ENCODE measurements around the gene ISM2.

The ISM2 gene

DNA sequence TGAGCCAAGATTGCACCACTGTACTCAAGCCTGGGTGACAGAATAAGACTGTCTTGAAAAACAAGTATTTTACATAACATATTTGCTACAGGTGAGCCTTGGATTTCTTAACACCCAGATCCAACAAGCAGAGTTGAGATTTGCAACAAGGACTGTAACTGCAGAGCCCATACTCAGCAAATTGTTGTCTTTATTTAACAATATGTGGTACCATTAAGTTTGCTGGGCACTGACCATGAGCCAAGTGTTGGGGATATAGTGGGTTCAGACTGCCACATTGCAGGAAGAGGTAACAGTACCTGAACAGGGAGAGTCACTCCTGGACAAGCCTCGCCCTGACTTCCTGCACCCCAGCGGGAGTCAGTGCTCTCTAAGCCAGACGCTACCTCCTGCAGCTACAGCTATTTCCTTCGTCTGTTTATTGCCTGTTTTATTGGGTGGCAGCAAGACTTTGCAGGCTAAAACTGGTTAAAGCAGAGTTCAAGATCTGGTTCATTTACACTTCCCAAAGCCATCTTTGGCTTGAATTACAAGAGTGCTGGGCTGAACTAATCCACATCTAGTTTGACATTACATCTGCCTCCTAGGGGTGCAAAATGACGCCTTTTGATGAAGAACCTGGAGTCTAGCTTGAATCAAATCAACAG is 28.3 kb downstream of the ISM2 start:
- peak; percentile 15 for DNase-seq (ENCODE audit: low read depth)
- H3K4me3 ChIP-seq (ENCODE audit: low read length), result no peak overlapping the region
- TF ChIP-seq, protein P1, sequence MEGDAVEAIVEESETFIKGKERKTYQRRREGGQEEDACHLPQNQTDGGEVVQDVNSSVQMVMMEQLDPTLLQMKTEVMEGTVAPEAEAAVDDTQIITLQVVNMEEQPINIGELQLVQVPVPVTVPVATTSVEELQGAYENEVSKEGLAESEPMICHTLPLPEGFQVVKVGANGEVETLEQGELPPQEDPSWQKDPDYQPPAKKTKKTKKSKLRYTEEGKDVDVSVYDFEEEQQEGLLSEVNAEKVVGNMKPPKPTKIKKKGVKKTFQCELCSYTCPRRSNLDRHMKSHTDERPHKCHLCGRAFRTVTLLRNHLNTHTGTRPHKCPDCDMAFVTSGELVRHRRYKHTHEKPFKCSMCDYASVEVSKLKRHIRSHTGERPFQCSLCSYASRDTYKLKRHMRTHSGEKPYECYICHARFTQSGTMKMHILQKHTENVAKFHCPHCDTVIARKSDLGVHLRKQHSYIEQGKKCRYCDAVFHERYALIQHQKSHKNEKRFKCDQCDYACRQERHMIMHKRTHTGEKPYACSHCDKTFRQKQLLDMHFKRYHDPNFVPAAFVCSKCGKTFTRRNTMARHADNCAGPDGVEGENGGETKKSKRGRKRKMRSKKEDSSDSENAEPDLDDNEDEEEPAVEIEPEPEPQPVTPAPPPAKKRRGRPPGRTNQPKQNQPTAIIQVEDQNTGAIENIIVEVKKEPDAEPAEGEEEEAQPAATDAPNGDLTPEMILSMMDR (IDR thresholded peaks at IDR 0.05; ENCODE audit: insufficient read depth, low read depth, low read length, missing control alignments), result no peak

DNA sequence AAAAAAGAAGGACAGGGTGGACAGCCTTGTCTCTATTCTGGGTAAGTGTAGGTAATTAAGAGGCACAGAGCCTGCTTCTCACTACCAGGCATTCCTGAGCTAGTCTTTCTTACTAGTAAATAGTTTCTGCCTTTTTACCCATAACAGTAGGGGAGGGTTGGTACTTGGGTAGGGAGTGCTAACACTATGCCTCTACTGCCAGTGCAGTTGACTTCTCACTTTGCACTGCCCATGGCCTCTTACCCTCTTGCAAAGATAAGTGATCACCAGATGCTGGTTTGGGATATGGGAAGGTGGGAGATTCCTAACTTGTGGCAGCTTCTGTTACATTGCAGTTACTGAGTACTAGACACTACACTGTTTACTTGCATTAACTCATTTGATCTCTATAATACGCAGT is 29.1 kb downstream of the ISM2 start:
- no peak overlapping the region for H3K4me3 ChIP-seq (ENCODE audit: low read length)
- DNase-seq (ENCODE audit: low read depth), result no peak
- TF ChIP-seq, protein P1 (IDR thresholded peaks at IDR 0.05; ENCODE audit: insufficient read depth, low read depth, low read length, missing control alignments), result no peak

DNA sequence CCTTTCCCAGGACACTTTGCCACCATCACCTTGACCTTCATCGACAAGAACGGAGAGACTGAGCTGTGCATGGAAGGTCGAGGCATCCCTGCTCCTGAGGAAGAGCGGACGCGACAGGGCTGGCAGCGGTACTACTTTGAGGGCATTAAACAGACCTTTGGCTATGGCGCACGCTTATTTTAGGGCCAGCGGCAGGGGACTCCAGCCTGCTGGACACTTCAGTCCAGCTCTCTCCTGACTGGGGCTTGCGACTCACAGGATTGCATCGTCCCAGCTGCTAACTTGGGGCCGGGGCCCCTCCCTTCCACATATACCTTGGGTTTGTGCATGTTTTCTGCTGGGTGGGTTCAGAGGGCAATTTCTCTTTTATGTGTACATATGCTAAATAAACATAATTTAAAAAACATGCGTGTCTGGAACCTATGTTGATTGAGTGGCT is 29.5 kb downstream of the ISM2 start:
- no peak for DNase-seq (ENCODE audit: low read depth)
- no peak overlapping the region for H3K4me3 ChIP-seq (ENCODE audit: low read length)
- TF ChIP-seq, protein P1 (IDR thresholded peaks at IDR 0.05; ENCODE audit: insufficient read depth, low read depth, low read length, missing control alignments), result no peak

DNA sequence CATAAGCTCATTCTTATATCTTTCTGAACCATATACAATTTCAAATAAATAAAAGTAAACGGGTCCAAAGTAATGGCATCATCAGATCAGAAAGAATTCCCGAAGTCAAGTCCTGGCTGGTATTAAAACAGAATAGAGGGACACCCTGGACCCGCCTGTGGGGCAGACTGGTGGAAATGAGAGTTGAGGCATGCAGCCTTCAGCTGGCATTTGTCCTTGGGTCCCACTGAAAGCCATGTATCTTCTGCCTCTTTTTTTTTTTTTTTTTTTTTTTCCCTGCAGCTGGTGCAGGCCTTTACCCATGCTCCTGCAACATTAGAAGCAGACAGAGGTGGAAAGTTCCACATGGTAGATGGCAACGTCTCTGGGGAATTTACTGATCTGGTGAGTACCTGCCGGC is 30.8 kb downstream of the ISM2 start:
- H3K4me3 ChIP-seq (ENCODE audit: low read length), result no peak overlapping the region
- no peak for DNase-seq (ENCODE audit: low read depth)
- TF ChIP-seq, protein P1 (IDR thresholded peaks at IDR 0.05; ENCODE audit: insufficient read depth, low read depth, low read length, missing control alignments), result no peak

DNA sequence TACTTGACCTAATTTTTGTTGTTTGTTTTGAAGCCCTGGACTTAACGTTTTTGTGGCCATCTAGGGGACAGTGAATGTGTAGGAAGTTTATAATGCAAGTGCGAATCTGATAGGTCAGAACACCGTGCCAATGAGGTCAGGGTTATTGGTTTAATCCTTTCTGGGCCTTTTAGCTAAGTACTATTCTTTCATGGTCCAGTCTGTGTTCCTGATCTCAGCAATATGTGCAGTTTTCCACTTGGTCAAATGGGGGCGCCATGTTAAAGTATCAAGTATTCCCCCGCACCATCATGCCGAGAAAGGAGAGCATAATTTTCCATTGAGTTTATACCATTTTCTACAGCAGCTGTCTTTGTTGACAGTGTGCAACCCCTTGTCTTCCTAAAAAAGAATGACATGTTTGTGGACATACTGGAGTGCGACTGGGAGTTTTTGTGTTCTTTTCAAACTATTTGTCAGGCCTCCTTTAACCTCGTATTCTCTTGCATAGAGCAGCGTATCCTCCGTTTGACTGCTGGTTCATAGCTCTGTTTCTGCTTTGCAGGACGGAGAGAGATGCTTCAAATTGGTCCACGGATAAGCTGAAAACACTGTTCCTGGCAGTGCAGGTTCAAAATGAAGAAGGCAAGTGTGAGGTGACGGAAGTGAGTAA is 39.4 kb downstream of the ISM2 start:
- DNase-seq (ENCODE audit: low read depth), result peak; percentile 80
- peak overlapping the region; percentile 98 for H3K4me3 ChIP-seq (ENCODE audit: low read length)
- TF ChIP-seq, protein P1 (IDR thresholded peaks at IDR 0.05; ENCODE audit: insufficient read depth, low read depth, low read length, missing control alignments), result peak; percentile 78

DNA sequence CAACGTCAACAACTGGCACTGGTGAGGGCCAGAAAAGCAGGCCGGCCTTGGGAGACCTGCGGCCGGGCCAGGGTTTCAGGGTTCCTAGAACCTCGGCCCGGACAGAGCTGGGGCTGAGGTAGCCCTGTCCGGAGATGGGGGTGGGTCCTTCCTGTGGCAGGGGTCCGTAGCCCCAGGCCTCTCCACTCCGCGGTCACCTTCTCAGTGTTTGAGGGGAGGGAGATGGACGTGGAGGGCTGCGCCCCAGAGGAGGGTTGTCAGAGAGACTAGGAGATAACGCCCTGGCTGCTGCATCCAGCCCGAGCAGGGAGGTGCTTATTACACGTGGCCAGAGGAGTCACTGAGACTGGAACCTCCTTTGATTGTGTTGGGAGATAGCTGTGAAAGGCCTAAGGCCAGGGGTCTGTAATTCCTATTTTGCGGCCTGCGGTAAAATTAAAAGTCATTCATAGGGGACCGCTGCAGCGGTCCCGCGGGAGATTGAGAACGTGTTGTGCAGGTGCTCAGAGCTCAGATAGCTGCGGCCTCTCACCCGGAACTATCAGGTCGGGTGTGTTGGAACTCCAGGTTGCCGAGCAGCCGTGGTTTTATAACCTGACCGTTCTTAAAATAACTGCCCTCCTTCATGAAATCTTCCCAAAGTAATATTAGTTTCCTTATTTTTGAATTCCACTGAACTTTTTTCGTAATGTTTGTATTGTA is 40.2 kb downstream of the ISM2 start:
- H3K4me3 ChIP-seq (ENCODE audit: low read length), result peak overlapping the region; percentile 98
- TF ChIP-seq, protein P1 (IDR thresholded peaks at IDR 0.05; ENCODE audit: insufficient read depth, low read depth, low read length, missing control alignments), result no peak
- peak; percentile 58 for DNase-seq (ENCODE audit: low read depth)

Data from epithelial cell of esophagus (primary cell).